Activated T-cell treated with anti-CD3 and anti-CD28 coated beads, Interleukin-2, amount 50 U/mL, for 1 hour (primary cell): ENCODE measurements around the gene POLR2I.
"Not testable (repeated sequence)": the region's sequence is repeated elsewhere in the genome, so short reads cannot be mapped to it uniquely, and the experiment has no call there.

Experiments
- DNase-seq: peaks from one replicate; pipeline ENCODE4 v3.0.0-alpha.2; 2020

The POLR2I gene

GRCh38 chr19:36099166-36099785 is 15.4 kb downstream of the POLR2I start:
- no peak for DNase-seq

- DNase-seq, result no peak
These were observed 17.6 kb downstream of the POLR2I start for GRCh38 chr19:36097036-36097435.

- no peak for DNase-seq
These were observed 21.0 kb downstream of the POLR2I start for GRCh38 chr19:36093687-36094086.

GRCh38 chr19:36093146-36093662 is 21.5 kb downstream of the POLR2I start:
- no peak for DNase-seq

GRCh38 chr19:36092566-36092965 is 22.1 kb downstream of the POLR2I start:
- no peak for DNase-seq

- no peak for DNase-seq
These were observed 23.6 kb downstream of the POLR2I start for GRCh38 chr19:36090910-36091695.

- no peak for DNase-seq
These were observed 24.8 kb downstream of the POLR2I start for GRCh38 chr19:36089847-36090246.

- DNase-seq, result no peak
These were observed 28.3 kb downstream of the POLR2I start for GRCh38 chr19:36086326-36086725.

- DNase-seq, result no peak
These were observed 30.3 kb downstream of the POLR2I start for GRCh38 chr19:36084231-36085009.

GRCh38 chr19:36082916-36083315 is 31.8 kb downstream of the POLR2I start:
- DNase-seq, result no peak

- DNase-seq, result no peak
These were observed 32.8 kb downstream of the POLR2I start for GRCh38 chr19:36081894-36082293.

GRCh38 chr19:36081385-36081784 is 33.3 kb downstream of the POLR2I start:
- no peak for DNase-seq

GRCh38 chr19:36079389-36079945 is 35.2 kb downstream of the POLR2I start:
- DNase-seq, result no peak

- DNase-seq, result no peak
These were observed 41.4 kb downstream of the POLR2I start for GRCh38 chr19:36073121-36073876.

GRCh38 chr19:36072081-36072480 is 42.6 kb downstream of the POLR2I start:
- no peak for DNase-seq

- not testable (repeated sequence) for DNase-seq
These were observed 45.7 kb downstream of the POLR2I start for GRCh38 chr19:36068810-36069499.

GRCh38 chr19:36067681-36068080 is 47.0 kb downstream of the POLR2I start:
- DNase-seq, result no peak

- DNase-seq, result no peak
These were observed 49.8 kb downstream of the POLR2I start for GRCh38 chr19:36064826-36065225.
